C1 segment of cervical spinal cord (tissue), 14 donors: Measurements from ENCODE around the gene SPRR3.

Experiments
- DNase-seq, 14 donors: peaks; one replicate each; lab custom pipeline; 2025; lab: John Stamatoyannopoulos, UW

Gene SPRR3

DNA sequence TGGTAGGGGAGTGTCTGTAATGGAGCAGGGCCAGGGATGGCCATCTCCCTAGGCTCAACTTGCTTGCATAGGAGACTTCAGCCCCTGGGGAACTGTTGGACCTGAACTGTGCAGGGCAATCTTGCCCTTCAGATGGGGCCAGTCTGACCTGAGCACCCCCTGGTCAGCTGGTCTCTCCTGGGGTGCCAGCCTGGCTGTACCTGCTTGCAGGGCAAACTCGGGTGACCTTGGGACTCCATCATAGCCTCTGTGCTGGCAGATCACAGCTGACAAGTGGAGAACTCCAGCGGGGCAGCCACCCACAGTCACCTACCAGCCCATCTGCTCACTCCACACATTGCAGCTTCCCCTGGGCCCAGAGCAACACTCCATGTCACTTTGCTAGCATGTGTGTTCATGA is 47.7 kb downstream of the SPRR3 start:
- DNase-seq: no peak
